Liver (tissue), 9 donors: ENCODE measurements around the gene TNP2. TPM values are rescaled to one million over a fixed set of nuclear protein-coding genes. Genes with fewer than 3 reads are reported as not detected.

Experiments
- DNase-seq: peaks from one replicate; pipeline ENCODE4 v3.0.0-alpha.2; 2017; ENCODE audit warnings: low spot score
- H3K27ac ChIP-seq, 2 donors: one replicate each; pipeline ENCODE4 v1.7.0; 2013; ENCODE audit warnings: inconsistent platforms in 2 of 2, low read length in 2 of 2, control low read depth in 1 of 2, low read depth in 1 of 2, mild to moderate bottlenecking in 1 of 2
- H3K27me3 ChIP-seq, 4 donors: one replicate each; pipeline versions ENCODE4 v1.6.1 to v1.7.0; 2013; ENCODE audit warnings: low read length in 3 of 4, inconsistent platforms in 1 of 4, mild to moderate bottlenecking in 1 of 4, moderate library complexity in 1 of 4; ENCODE audit not compliant: control insufficient read depth in 4 of 4, insufficient read depth in 4 of 4
- H3K36me3 ChIP-seq, 4 donors: one replicate each; pipeline versions ENCODE4 v1.6.1 to v1.7.0; 2013; ENCODE audit warnings: low read length in 3 of 4, mild to moderate bottlenecking in 3 of 4, low read depth in 1 of 4, moderate library complexity in 1 of 4; ENCODE audit not compliant: control insufficient read depth in 4 of 4, insufficient read depth in 3 of 4
- H3K4me1 ChIP-seq, 4 donors: one replicate each; pipeline versions ENCODE4 v1.6.1 to v1.7.0; 2013; ENCODE audit warnings: low read length in 3 of 4, mild to moderate bottlenecking in 3 of 4, moderate library complexity in 1 of 4; ENCODE audit not compliant: control insufficient read depth in 4 of 4, insufficient read depth in 4 of 4
- H3K4me3 ChIP-seq, 3 donors: one replicate each; pipeline versions ENCODE4 v1.6.1 to v1.7.0; 2013; ENCODE audit warnings: low read length in 3 of 3, control low read depth in 1 of 3, low read depth in 1 of 3, mild to moderate bottlenecking in 1 of 3
- H3K9ac ChIP-seq, 2 donors: one replicate each; pipeline ENCODE4 v1.7.0; 2013; ENCODE audit warnings: low read length in 2 of 2, mild to moderate bottlenecking in 2 of 2, moderate library complexity in 2 of 2, control low read depth in 1 of 2, low read depth in 1 of 2
- H3K9me3 ChIP-seq, 4 donors: one replicate each; pipeline versions ENCODE4 v1.6.1 to v1.7.0; 2013; ENCODE audit warnings: low read length in 3 of 4; ENCODE audit not compliant: control insufficient read depth in 4 of 4
- ATF3 ChIP-seq: IDR thresholded peaks from 2 replicates; pipeline ENCODE4 v1.6.1; 2016; ENCODE audit warnings: antibody characterized with exemption
- CTCF ChIP-seq: fragments of 150-350 bp; IDR thresholded peaks from 2 replicates; pipeline ENCODE4 v1.5.1; 2017; ENCODE audit warnings: improper control_type of control experiment, low read depth, low read length; ENCODE audit not compliant: missing input control
- EGR1 ChIP-seq, 2 donors: IDR thresholded peaks; 2 replicates each; pipeline ENCODE4 v1.6.1; 2016 to 2018; ENCODE audit warnings: antibody characterized with exemption in 2 of 2, low read depth in 2 of 2
- FOXA1 ChIP-seq: IDR thresholded peaks from 2 replicates; pipeline ENCODE4 v1.6.1; 2016; ENCODE audit warnings: antibody characterized with exemption
- FOXA2 ChIP-seq: IDR thresholded peaks from 2 replicates; pipeline ENCODE4 v1.6.1; 2016; ENCODE audit warnings: antibody characterized with exemption
- GABPA ChIP-seq, 2 donors: IDR thresholded peaks in 1 of 2; conservative IDR thresholded peaks in 1 of 2; 2 replicates each; pipeline ENCODE4 v1.6.1; 2016; ENCODE audit warnings: antibody characterized with exemption in 2 of 2, mild to moderate bottlenecking in 1 of 2, moderate library complexity in 1 of 2
- HNF4A ChIP-seq, 2 donors: conservative IDR thresholded peaks; 2 replicates each; pipeline ENCODE4 v1.6.1; 2016; ENCODE audit warnings: antibody characterized with exemption in 2 of 2, mild to moderate bottlenecking in 2 of 2
- HNF4G ChIP-seq: IDR thresholded peaks from 2 replicates; pipeline ENCODE4 v1.6.1; 2016; ENCODE audit warnings: antibody characterized with exemption
- JUND ChIP-seq, 2 donors: IDR thresholded peaks; 2 replicates each; pipeline ENCODE4 v1.6.1; 2016; ENCODE audit warnings: antibody characterized with exemption in 2 of 2
- MAX ChIP-seq: IDR thresholded peaks from 2 replicates; pipeline ENCODE4 v1.6.1; 2016; ENCODE audit warnings: antibody characterized with exemption
- NR2F2 ChIP-seq: IDR thresholded peaks from 2 replicates; pipeline ENCODE4 v1.6.1; 2016; ENCODE audit warnings: antibody characterized with exemption
- RAD21 ChIP-seq, 2 donors: IDR thresholded peaks; 2 replicates each; pipeline ENCODE4 v1.6.1; 2016; ENCODE audit warnings: antibody characterized with exemption in 2 of 2, mild to moderate bottlenecking in 2 of 2
- REST ChIP-seq: IDR thresholded peaks from 2 replicates; pipeline ENCODE4 v1.6.1; 2016; ENCODE audit warnings: antibody characterized with exemption, mild to moderate bottlenecking
- RXRA ChIP-seq, 2 donors: IDR thresholded peaks; 2 replicates each; pipeline ENCODE4 v1.6.1; 2017 to 2018; ENCODE audit warnings: antibody characterized with exemption in 2 of 2, mild to moderate bottlenecking in 1 of 2
- SP1 ChIP-seq: IDR thresholded peaks from 2 replicates; pipeline ENCODE4 v1.6.1; 2018; ENCODE audit warnings: antibody characterized with exemption, mild to moderate bottlenecking
- TAF1 ChIP-seq: conservative IDR thresholded peaks from 2 replicates; pipeline ENCODE4 v1.6.1; 2016; ENCODE audit warnings: antibody characterized with exemption, mild to moderate bottlenecking
- YY1 ChIP-seq: IDR thresholded peaks from 2 replicates; pipeline ENCODE4 v1.6.1; 2016; ENCODE audit warnings: antibody characterized with exemption, mild to moderate bottlenecking
- ZBTB33 ChIP-seq: IDR thresholded peaks from 2 replicates; pipeline ENCODE4 v1.6.1; 2016; ENCODE audit warnings: antibody characterized with exemption
- WGBS: extraction: QIAGEN DNeasy Blood & Tissue Kit; methylation state at CpG from one replicate; pipeline ENCODE4 v1.1.7; 2013; 5-methylcytosine and 5-hydroxymethylcytosine counted together
- polyA plus RNA-seq, 2 donors: library from polyadenylated mRNA; stranded (reverse) in 1 of 2; unstranded in 1 of 2; fragments of 200-250 nt in 1 of 2; fragments of >200 nt in 1 of 2; fragmentation: Nextera tagmentation in 1 of 2; extraction: Ambion mirVana in 1 of 2; gene quantifications; one replicate each; pipeline versions ENCODE4 v1.2.1 to v1.2.3, GENCODE V29; 2013 to 2015
- total RNA-seq, 2 donors: library from RNA; depleted of rRNA; stranded (reverse); fragments of >200 nt; gene quantifications; one replicate each; pipeline ENCODE4 v1.2.3, GENCODE V29; 2014
- donor health status: healthy.
- donor health status: healthy.
- donor health status: healthy.
- donor health status: healthy.
- donor health status: healthy.

TNP2 gene
- total and polyA plus RNA-seq, 4 donors: not detected

- Histone ChIP-seq H3K9ac (no peak overlapping the region), H3K9me3 (no peaks in the 10 kb centered on the region), H3K4me1 (no peaks in the 10 kb centered on the region), H3K27me3 (no peaks in the 10 kb centered on the region), H3K36me3 (no peaks in the 10 kb centered on the region), H3K27ac (no peak overlapping the region), H3K4me3 (no peak overlapping the region)
- TF ChIP-seq EGR1 (IDR thresholded peaks at IDR 0.05; ENCODE audit: low read depth in 2 of 2) (no peak), MAX (no peak), ZBTB33 (no peak), ATF3 (no peak), FOXA1 (no peak), NR2F2 (no peak)
- 86% methylated on average over 3 of the region's 3 CpGs for WGBS
- DNase-seq: no peak
Measured at GRCh38 chr16:11273721-11274324, 4.7 kb upstream of the TNP2 start.

GRCh38 chr16:11272921-11273720 is 4.0 kb upstream of the TNP2 start, which contains the start of gene PRM3:
Gene PRM3 (minus strand): TSS chr16:11273629. CDS start chr16:11273595, 34 bp downstream.
- no peak for DNase-seq
- H3K27me3 ChIP-seq: no peaks in the 10 kb centered on the region
- 89% methylated on average over 30 of the region's 30 CpGs for WGBS

More at GRCh38 chr16:11272921-11273720, 4.0 kb upstream of the TNP2 start, which contains the start of gene PRM3:
- no peak within 1 kb of the TSS for H3K9ac ChIP-seq
- no peaks in the 10 kb centered on the region for H3K36me3 ChIP-seq
- no peak within 1 kb of the TSS for H3K4me3 ChIP-seq
- no peak for TF ChIP-seq EGR1 (IDR thresholded peaks at IDR 0.05; ENCODE audit: low read depth in 2 of 2)
- TF ChIP-seq JUND (IDR thresholded peaks at IDR 0.05): no peak
- TF ChIP-seq HNF4G: no peak
- no peak for TF ChIP-seq RXRA (IDR thresholded peaks at IDR 0.05)
- no peak for TF ChIP-seq CTCF
- TF ChIP-seq GABPA (IDR thresholded peaks at IDR 0.05 in 1 of 2, conservative IDR thresholded peaks at IDR 0.05 in 1 of 2): no peak
- TF ChIP-seq NR2F2: no peak
- no peak for TF ChIP-seq YY1
- no peak for TF ChIP-seq TAF1
- TF ChIP-seq FOXA1: no peak
- TF ChIP-seq REST: no peak
- TF ChIP-seq SP1: no peak
- TF ChIP-seq RAD21 (IDR thresholded peaks at IDR 0.05): no peak
- no peak for TF ChIP-seq FOXA2
- no peak for TF ChIP-seq ATF3
- TF ChIP-seq HNF4A (conservative IDR thresholded peaks at IDR 0.05): no peak
- no peak for TF ChIP-seq MAX
- H3K9me3 ChIP-seq: no peaks in the 10 kb centered on the region
- H3K27ac ChIP-seq: no peak within 1 kb of the TSS
- H3K4me1 ChIP-seq: no peaks in the 10 kb centered on the region
